GM10266 (cell line): ENCODE data around the gene ULBP3.
A peak's percentile ranks its signal among the peaks of the same experiment; 100 is the strongest.

Experiments used
- DNase-seq: peaks from one replicate; pipeline ENCODE4 v3.0.0; 2012; ENCODE audit errors: extremely low spot score
- TF ChIP-seq, protein P1 (sequence below): IDR thresholded peaks from 2 replicates; pipeline ENCODE4 v1.5.1; 2012; ENCODE audit warnings: mild to moderate bottlenecking, low read depth; ENCODE audit not compliant: control insufficient read depth, insufficient read depth; ENCODE audit errors: missing control alignments

Gene ULBP3

DNA sequence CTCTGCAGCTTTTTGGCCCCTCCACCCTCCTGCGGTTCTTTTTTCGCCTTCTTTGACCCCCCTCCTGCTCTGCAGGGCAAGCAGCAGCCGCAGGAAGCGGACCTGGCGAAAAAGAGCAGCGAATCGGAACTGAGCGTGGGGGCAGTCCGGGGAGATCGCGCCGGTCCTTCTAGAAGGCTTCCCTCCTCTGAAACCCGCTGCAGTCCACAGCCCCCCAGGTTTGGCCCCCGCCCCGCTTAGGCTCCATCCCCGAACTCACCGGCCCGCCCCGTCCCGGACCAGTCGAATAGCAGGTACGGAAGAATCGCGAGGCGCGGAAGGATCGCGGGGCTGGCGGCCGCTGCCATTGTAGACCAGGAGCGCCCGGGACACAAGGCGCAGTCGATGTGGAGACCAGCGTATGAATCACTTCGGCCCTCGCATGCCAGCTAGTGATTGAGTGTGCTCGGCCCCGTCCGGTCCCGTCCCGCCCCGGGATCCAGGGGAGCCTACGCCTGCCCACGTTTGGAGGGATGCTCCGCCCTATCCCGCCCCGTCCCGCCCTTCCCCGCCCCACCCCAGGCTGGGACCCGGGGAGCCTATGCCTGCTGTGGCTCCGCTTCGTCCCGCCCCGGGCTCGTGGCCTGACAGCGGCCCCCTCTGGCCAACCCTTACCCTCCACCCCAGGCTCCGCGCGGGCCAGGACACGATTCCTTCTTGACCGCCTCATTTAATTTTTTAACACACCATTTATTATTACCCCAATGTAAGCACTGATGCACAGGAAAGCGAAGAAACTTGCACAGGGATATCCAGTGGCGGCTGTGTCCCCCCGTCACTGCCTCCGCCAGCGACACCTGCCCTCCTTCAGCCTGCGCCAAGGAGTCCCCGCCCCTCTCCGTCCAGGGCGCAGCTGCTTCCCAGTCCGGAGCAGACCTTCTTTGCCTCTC is at the start of gene ULBP3:
TSS of gene ULBP3 (minus strand) at position 402 of the 929 bp plus-strand sequence. CDS start at position 347, 55 bp downstream.
- peak; percentile 85 for DNase-seq
- TF ChIP-seq, protein P1, sequence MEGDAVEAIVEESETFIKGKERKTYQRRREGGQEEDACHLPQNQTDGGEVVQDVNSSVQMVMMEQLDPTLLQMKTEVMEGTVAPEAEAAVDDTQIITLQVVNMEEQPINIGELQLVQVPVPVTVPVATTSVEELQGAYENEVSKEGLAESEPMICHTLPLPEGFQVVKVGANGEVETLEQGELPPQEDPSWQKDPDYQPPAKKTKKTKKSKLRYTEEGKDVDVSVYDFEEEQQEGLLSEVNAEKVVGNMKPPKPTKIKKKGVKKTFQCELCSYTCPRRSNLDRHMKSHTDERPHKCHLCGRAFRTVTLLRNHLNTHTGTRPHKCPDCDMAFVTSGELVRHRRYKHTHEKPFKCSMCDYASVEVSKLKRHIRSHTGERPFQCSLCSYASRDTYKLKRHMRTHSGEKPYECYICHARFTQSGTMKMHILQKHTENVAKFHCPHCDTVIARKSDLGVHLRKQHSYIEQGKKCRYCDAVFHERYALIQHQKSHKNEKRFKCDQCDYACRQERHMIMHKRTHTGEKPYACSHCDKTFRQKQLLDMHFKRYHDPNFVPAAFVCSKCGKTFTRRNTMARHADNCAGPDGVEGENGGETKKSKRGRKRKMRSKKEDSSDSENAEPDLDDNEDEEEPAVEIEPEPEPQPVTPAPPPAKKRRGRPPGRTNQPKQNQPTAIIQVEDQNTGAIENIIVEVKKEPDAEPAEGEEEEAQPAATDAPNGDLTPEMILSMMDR: peak; percentile 67

DNA sequence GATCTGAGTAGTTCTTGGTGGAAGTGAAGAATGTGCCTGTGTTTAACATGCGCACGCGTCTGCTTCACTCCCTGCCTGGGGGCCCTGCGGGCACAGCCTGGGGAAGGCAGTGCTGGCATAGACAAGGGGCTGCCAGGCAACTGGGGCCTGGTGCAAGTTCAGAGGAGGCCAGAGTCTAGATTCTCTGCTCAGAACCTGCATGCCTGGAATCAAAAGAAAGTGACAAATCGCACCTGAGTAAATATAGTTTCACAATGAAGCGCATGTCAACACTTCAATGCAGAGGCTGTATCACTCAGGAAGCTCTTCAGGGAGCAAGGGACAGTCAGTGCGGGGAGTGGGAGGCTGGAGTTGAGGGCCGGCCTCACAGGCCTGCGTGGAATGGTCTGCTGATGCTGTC is 49.7 kb upstream of the ULBP3 start:
- no peak for DNase-seq
- TF ChIP-seq, protein P1: no peak

DNA sequence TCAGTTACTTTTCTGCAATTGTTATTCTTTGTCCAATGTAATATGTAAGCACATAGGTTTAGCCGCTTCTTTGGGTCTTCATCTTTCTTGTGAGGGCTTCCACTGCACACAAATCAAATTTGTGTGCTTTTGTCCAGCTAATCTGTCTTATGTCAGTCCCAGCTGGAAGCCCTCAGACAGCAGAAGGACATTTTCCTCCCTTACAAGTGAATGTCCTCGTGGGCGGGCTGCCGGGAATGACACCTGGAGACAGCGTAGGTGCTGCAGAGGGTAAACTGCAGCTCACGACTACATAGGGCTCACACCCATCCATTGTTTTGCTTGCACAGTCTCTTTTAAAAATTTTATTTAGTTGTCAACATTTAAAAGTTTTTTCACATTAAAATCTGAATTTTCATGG is 49.3 kb upstream of the ULBP3 start:
- TF ChIP-seq, protein P1: no peak
- DNase-seq: no peak

DNA sequence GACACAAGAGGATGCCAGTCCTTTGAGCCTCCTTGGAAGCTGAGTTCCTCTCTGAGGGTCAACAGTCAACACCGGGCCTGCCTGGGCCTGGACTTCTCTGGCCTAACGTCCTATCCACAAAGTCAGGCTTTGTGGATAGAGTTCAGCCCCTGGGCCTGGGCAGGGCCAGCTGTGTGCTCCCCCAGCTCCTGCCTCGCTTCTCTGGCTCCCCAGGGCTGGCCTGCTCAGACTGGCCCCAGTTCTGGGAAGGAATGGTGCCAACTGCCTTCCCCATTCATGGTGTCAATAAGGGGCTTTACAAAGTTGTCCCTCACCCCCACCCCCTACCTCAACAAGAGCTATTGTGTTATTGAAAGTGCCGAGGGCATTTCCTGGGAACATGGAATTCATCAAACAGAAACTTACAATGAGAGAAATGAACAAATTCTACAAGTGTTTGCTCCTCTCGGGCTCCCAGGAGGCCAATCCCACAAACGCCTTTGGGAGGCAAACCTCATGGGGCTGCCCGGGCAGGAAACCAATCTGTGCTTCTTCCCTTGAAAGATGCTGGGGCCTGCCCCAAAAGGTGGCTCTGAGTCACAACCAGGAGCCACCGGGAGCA is 47.4 kb upstream of the ULBP3 start:
- no peak for DNase-seq
- TF ChIP-seq, protein P1: no peak

DNA sequence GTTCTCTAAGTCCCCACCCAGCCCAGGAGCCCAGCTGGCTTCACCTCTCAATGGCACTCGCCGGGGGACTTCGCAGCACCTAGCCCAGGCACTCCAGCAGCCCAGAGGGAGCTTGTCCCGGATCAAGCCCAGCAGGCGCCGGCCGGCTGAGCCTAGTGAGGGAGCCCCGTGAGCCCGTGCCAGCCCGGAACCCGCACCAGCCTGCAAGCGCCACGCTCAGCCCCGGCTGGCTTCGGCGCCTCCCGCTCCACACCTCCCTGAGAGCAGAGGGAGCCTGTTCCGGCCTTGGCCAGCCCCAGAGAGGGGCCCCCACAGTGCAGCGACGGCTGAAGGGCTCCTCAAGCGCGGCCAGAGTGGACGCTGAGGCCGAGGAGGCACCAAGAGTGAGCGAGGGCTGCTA is 46.8 kb upstream of the ULBP3 start:
- TF ChIP-seq, protein P1: no peak
- DNase-seq: no peak

DNA sequence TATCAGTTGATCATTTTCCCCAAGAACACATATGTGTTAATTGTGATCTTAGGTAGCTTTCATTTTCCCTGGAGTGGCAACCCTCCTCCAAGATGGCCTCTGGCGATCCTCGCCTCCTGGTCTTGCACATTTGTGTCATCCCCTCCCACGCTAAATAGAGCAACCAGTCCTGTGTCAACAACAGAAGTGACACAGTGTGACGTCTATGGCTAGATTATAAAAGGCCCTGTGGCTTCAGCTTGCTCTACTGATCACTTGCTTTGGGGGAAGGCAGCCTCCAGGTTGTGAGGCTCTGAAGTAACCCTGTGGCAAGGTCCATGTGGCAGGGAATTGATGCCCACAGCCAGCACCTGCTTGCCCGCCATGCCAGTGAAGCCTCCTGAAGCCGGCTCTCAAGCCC is 43.3 kb upstream of the ULBP3 start:
- TF ChIP-seq, protein P1: no peak

More for the DNA sequence above, 43.3 kb upstream of the ULBP3 start:
- DNase-seq: no peak
